OCI-LY7 (cell line): ENCODE data around the gene SGK1. TPM values are rescaled to one million over a fixed set of nuclear protein-coding genes. Genes with fewer than 3 reads are reported as not detected.
"Not testable (repeated sequence)": the region's sequence is repeated elsewhere in the genome, so short reads cannot be mapped to it uniquely, and the experiment has no call there.

ENCODE experiments used
- BruUV-seq: library from RNA; stranded (reverse); fragments of 400-500 nt; replicated peaks from 2 replicates; lab custom pipeline; 2021; lab: Mats Ljungman, UMichigan
- CTCF ChIA-PET: fragments of 300-600 bp; sonication (Branson Sonifier 250); formaldehyde crosslinking; loops from one replicate; lab custom pipeline; 2022; ENCODE audit warnings: antibody characterized with exemption; ENCODE audit not compliant: unreplicated experiment; lab: Charles Lee
- POLR2A ChIA-PET: fragments of 300-600 bp; sonication (Branson Sonifier 250); formaldehyde crosslinking; loops from one replicate; lab custom pipeline; 2022; ENCODE audit warnings: antibody characterized with exemption; lab: Charles Lee
- DNase-seq: peaks from one replicate; pipeline ENCODE4 v3.0.0-alpha.2; 2015; ENCODE audit warnings: low spot score
- H2AFZ ChIP-seq: fragments of 200-600 bp; sonication (generic), shearing (Covaris generic); 2 replicates; pipeline ENCODE4 v1.6.1; 2014; ENCODE audit warnings: mild to moderate bottlenecking, antibody characterized with exemption, low read length, moderate library complexity
- H3K27ac ChIP-seq: fragments of 200-600 bp; sonication (generic); 2 replicates; pipeline ENCODE4 v1.5.1; 2014; ENCODE audit warnings: mixed run types, low read depth, mild to moderate bottlenecking, moderate library complexity, low read length, inconsistent platforms; ENCODE audit not compliant: poor library complexity, severe bottlenecking
- H3K36me3 ChIP-seq: fragments of 200-600 bp; sonication (generic); 2 replicates; pipeline ENCODE4 v1.6.1; 2014; ENCODE audit warnings: mild to moderate bottlenecking, antibody characterized with exemption, low read length, moderate library complexity, mixed read lengths; ENCODE audit not compliant: insufficient read depth
- H3K4me1 ChIP-seq: fragments of 200-600 bp; sonication (generic); 2 replicates; pipeline ENCODE4 v1.5.1; 2014; ENCODE audit warnings: mild to moderate bottlenecking, low read length; ENCODE audit not compliant: insufficient read depth, poor library complexity, severe bottlenecking
- H3K4me2 ChIP-seq: fragments of 200-600 bp; sonication (generic); 2 replicates; pipeline ENCODE4 v1.6.1; 2014; ENCODE audit warnings: mild to moderate bottlenecking, low read length
- H3K4me3 ChIP-seq: fragments of 200-600 bp; sonication (generic); 2 replicates; pipeline ENCODE4 v1.5.1; 2014; ENCODE audit warnings: mild to moderate bottlenecking, low read depth, low read length; ENCODE audit not compliant: poor library complexity, severe bottlenecking
- H3K79me2 ChIP-seq: fragments of 200-600 bp; sonication (generic); 2 replicates; pipeline ENCODE4 v1.6.1; 2016; ENCODE audit warnings: low read depth, mild to moderate bottlenecking, low read length, moderate library complexity, mixed read lengths; ENCODE audit not compliant: insufficient read depth
- H3K9me2 ChIP-seq: fragments of 200-600 bp; sonication (generic); 2 replicates; pipeline ENCODE4 v1.6.1; 2016; ENCODE audit warnings: mild to moderate bottlenecking, low read length, mixed read lengths; ENCODE audit not compliant: insufficient read depth
- H3K9me3 ChIP-seq: fragments of 200-600 bp; sonication (generic); 2 replicates; pipeline ENCODE4 v1.6.1; 2014; ENCODE audit warnings: mild to moderate bottlenecking, mixed run types, low read length, mixed read lengths
- H4K20me1 ChIP-seq: fragments of 200-600 bp; sonication (generic); 2 replicates; pipeline ENCODE4 v1.6.1; 2014; ENCODE audit warnings: mild to moderate bottlenecking, antibody characterized with exemption, low read length, moderate library complexity, mixed read lengths; ENCODE audit not compliant: insufficient read depth
- EZH2phosphoT487 ChIP-seq: fragments of 200-600 bp; sonication (generic); IDR thresholded peaks from 2 replicates; pipeline ENCODE4 v1.6.1; 2018; ENCODE audit warnings: low read depth, borderline replicate concordance, mild to moderate bottlenecking, mixed run types, antibody characterized with exemption, low read length, moderate library complexity, mixed read lengths
- intact Hi-C: fragments of 100-400 bp; cut with micrococcal nuclease; formaldehyde crosslinking; loops from one replicate; pipeline ENCODE4 v1.10.0; 2022; ENCODE audit not compliant: unreplicated experiment
- total RNA-seq, 2 experiments: library from RNA; depleted of rRNA in 1 of 2; stranded (reverse); fragments of >200 nt in 1 of 2; shearing (Covaris generic) in 1 of 2; gene quantifications; 2 replicates each; pipeline ENCODE4 v1.2.3, GENCODE V29; 2014 to 2022
- TF ChIP-seq, protein P1 (sequence below): fragments of 200-600 bp; sonication (generic); conservative IDR thresholded peaks from 2 replicates; pipeline ENCODE4 v1.5.1; 2014; ENCODE audit warnings: mild to moderate bottlenecking, antibody characterized with exemption, low read length, moderate library complexity, mixed read lengths

Gene SGK1
- total RNA-seq, 2 experiments from 2014 or later: 5.2 to 27.6 TPM

GRCh38 chr6:134211297-134211696, 106.6 kb downstream of the SGK1 start:
- no peaks in the 10 kb centered on the region for H3K9me3 ChIP-seq
- POLR2A ChIA-PET: interaction anchor here (0.5 to 1.1 kb wide), 2 partner anchors 33 to 836 kb away, joined by 3 read pairs; no protein-coding TSS in a partner anchor
- no peak overlapping the region for H3K4me2 ChIP-seq
- no peak overlapping the region for H3K4me3 ChIP-seq
- H3K27ac ChIP-seq: no peak overlapping the region
- H3K36me3 ChIP-seq: no peaks in the 10 kb centered on the region
- H3K9me2 ChIP-seq: no peaks in the 10 kb centered on the region
- H4K20me1 ChIP-seq: no peaks in the 10 kb centered on the region
- intact Hi-C loops: no loop called here
- DNase-seq: no peak
- CTCF ChIA-PET: no interaction called here
- H2AFZ ChIP-seq: peak overlapping the region; percentile 47; the same call in 1 of the 2 replicates
- no peaks in the 10 kb centered on the region for H3K79me2 ChIP-seq
- BruUV-seq: no TSS peak
- TF ChIP-seq, protein P1, sequence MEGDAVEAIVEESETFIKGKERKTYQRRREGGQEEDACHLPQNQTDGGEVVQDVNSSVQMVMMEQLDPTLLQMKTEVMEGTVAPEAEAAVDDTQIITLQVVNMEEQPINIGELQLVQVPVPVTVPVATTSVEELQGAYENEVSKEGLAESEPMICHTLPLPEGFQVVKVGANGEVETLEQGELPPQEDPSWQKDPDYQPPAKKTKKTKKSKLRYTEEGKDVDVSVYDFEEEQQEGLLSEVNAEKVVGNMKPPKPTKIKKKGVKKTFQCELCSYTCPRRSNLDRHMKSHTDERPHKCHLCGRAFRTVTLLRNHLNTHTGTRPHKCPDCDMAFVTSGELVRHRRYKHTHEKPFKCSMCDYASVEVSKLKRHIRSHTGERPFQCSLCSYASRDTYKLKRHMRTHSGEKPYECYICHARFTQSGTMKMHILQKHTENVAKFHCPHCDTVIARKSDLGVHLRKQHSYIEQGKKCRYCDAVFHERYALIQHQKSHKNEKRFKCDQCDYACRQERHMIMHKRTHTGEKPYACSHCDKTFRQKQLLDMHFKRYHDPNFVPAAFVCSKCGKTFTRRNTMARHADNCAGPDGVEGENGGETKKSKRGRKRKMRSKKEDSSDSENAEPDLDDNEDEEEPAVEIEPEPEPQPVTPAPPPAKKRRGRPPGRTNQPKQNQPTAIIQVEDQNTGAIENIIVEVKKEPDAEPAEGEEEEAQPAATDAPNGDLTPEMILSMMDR: no peak
- TF ChIP-seq EZH2phosphoT487: no peak
- peaks cover 7% of the 10 kb centered on the region for H3K4me1 ChIP-seq

DNA sequence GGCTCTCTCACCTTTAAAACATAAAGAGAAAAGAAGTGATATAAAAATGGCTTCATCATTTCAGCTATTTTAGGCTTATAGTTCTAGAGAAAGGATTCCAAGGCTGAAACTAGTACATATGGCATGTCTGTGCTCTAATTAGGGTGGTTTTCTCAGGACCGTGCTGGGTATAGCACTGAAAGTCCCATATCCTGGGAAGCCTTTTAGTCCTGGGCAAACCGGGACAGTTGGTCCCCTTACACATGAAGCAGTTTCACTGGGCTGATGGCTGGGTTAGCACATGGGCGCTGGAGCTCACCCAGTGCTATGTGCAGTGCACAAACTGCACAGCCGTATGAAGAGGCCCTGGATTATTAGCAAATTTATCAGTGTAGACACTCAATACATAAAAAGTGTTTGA, 110.5 kb downstream of the SGK1 start:
- H3K36me3 ChIP-seq: no peaks in the 10 kb centered on the region; the same call in 1 of the 2 replicates

GRCh38 chr6:134205366-134205765, 112.5 kb downstream of the SGK1 start:
- TF ChIP-seq, protein P1: no peak
- TF ChIP-seq EZH2phosphoT487: no peak
- no peak for DNase-seq
- Histone ChIP-seq H3K9me3 (no peaks in the 10 kb centered on the region), H3K79me2 (no peaks in the 10 kb centered on the region), H3K4me3 (no peak overlapping the region), H3K4me1 (peaks cover 1% of the 10 kb centered on the region), H3K27ac (no peak overlapping the region), H3K36me3 (no peaks in the 10 kb centered on the region; the same call in 1 of the 2 replicates), H4K20me1 (no peaks in the 10 kb centered on the region), H3K9me2 (no peaks in the 10 kb centered on the region), H3K4me2 (no peak overlapping the region), H2AFZ (no peak overlapping the region)
- CTCF ChIA-PET: no interaction called here
- POLR2A ChIA-PET: interaction anchor here (0.7 kb wide), 1 partner anchor 35 kb away, joined by 3 read pairs; no protein-coding TSS in a partner anchor
- BruUV-seq: no TSS peak
- intact Hi-C loops: no loop called here

More for the DNA sequence above, 110.5 kb downstream of the SGK1 start:
- Histone ChIP-seq H3K4me2 (no peak overlapping the region), H3K4me1 (no peaks in the 10 kb centered on the region), H2AFZ (no peak overlapping the region), H3K9me2 (no peaks in the 10 kb centered on the region), H3K27ac (no peak overlapping the region), H4K20me1 (no peaks in the 10 kb centered on the region), H3K4me3 (no peak overlapping the region), H3K9me3 (no peaks in the 10 kb centered on the region), H3K79me2 (no peaks in the 10 kb centered on the region)
- no peak for DNase-seq
- TF ChIP-seq, protein P1: no peak
- no peak for TF ChIP-seq EZH2phosphoT487
- ChIA-PET POLR2A (interaction anchor here (0.7 to 1.6 kb wide), 5 partner anchors 9 to 41 kb away, joined by 3 to 13 read pairs (median 4); no protein-coding TSS in a partner anchor), CTCF (no interaction called here)
- intact Hi-C loops: no loop called here
- no TSS peak for BruUV-seq

DNA sequence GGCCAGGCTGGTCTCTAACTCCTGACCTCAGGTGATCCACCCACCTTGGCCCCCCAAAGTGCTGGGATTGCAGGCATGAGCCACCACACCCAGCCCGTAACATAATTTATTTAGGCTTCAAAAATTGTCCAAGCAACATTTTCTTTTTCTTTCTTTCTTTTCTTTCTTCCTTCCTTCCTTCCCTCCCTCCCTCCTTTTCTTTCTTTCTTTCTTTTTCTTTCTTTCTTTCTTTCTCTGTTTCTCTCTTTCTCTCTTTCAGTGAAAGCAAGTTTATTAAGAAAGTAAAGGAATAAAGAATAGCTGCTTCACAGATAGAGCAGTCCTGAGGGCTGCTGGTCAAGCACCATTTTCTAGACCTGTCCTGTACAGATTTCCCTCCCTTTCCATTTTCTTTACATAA, 113.2 kb downstream of the SGK1 start:
- H2AFZ ChIP-seq, DNase-seq, H3K36me3 ChIP-seq, H3K79me2 ChIP-seq, H3K4me3 ChIP-seq, H3K9me2 ChIP-seq, H3K4me1 ChIP-seq, H4K20me1 ChIP-seq, H3K4me2 ChIP-seq, CTCF ChIA-PET, H3K27ac ChIP-seq, BruUV-seq, intact Hi-C loops, H3K9me3 ChIP-seq: not testable (repeated sequence)
- POLR2A ChIA-PET: interaction anchor here (0.7 kb wide), 1 partner anchor 36 kb away, joined by 3 read pairs; no protein-coding TSS in a partner anchor
